ENCODE results near the gene MYL2.

GRCh38 chr12:110921262-110921661 lies 883 bp upstream of the MYL2 start:
- TF ChIP-seq CTCF (IDR thresholded peaks at IDR 0.05) (no peak), EZH2 (IDR thresholded peaks at IDR 0.05; ENCODE audit: borderline replicate concordance, insufficient read depth, low read depth, low read length, poor library complexity, severe bottlenecking) (no peak)

Data from B cell (primary cell).